Uterus (tissue), 4 donors: ENCODE measurements around the gene PITPNB. TPM values are rescaled to one million over a fixed set of nuclear protein-coding genes. Genes with fewer than 3 reads are reported as not detected.

Source experiments
- DNase-seq, 2 donors: peaks; one replicate each; pipeline ENCODE4 v3.0.0-alpha.2; 2019 to 2020
- H3K27ac ChIP-seq, 2 donors: fragments of 200-600 bp; sonication (generic); 1 replicate in 1 of 2; 2 replicates in 1 of 2; pipeline ENCODE4 v1.5.1; 2016 to 2018
- H3K27me3 ChIP-seq, 2 donors: fragments of 200-600 bp; sonication (generic); one replicate each; pipeline ENCODE4 v1.5.1; 2018 to 2019; ENCODE audit warnings: control low read depth in 1 of 2
- H3K36me3 ChIP-seq, 2 donors: fragments of 200-600 bp; sonication (generic); one replicate each; pipeline ENCODE4 v1.5.1; 2019; ENCODE audit warnings: control low read depth in 1 of 2
- H3K4me1 ChIP-seq, 2 donors: fragments of 200-600 bp; sonication (generic); one replicate each; pipeline ENCODE4 v1.5.1; 2018 to 2019; ENCODE audit warnings: control low read depth in 1 of 2
- H3K4me3 ChIP-seq, 2 donors: fragments of 200-600 bp; sonication (generic); 1 replicate in 1 of 2; 2 replicates in 1 of 2; pipeline ENCODE4 v1.5.1; 2018 to 2019; ENCODE audit warnings: mild to moderate bottlenecking in 1 of 2
- H3K9me3 ChIP-seq, 2 donors: fragments of 200-600 bp; sonication (generic); one replicate each; pipeline ENCODE4 v1.5.1; 2019; ENCODE audit warnings: control low read depth in 1 of 2
- POLR2A ChIP-seq, 2 donors: fragments of 450-650 bp; IDR thresholded peaks; one replicate each; pipeline ENCODE4 v1.6.1; 2016; ENCODE audit warnings: antibody characterized with exemption in 2 of 2, mild to moderate bottlenecking in 1 of 2, moderate library complexity in 1 of 2
- intact Hi-C: fragments of 100-400 bp; cut with DNase I; formaldehyde crosslinking; loops from one replicate; pipeline ENCODE4 v1.15.1; 2023; ENCODE audit warnings: low total_unique reads
- total RNA-seq, 4 donors: library from RNA; depleted of rRNA in 3 of 4; stranded (reverse); fragments of >200 nt in 3 of 4; gene quantifications; one replicate each; pipeline versions ENCODE4 v1.1.0 to v1.2.4, GENCODE V29; 2014 to 2023
- TF ChIP-seq, protein P1 (sequence below), 4 experiments: fragments of 200-600 bp in 2 of 4; fragments of 450-650 bp in 2 of 4; sonication (generic) in 2 of 4; IDR thresholded peaks; one replicate each; pipeline ENCODE4 v1.5.1; 2016 to 2019; ENCODE audit warnings: antibody characterized with exemption in 4 of 4, mild to moderate bottlenecking in 2 of 4, moderate library complexity in 1 of 4
- donor health status: DM: yes; HTN: yes; CAD: no.

Gene PITPNB
- total RNA-seq, 4 donors from 2014 or later = 47.9 to 99.2 (median 62.5) TPM

DNA sequence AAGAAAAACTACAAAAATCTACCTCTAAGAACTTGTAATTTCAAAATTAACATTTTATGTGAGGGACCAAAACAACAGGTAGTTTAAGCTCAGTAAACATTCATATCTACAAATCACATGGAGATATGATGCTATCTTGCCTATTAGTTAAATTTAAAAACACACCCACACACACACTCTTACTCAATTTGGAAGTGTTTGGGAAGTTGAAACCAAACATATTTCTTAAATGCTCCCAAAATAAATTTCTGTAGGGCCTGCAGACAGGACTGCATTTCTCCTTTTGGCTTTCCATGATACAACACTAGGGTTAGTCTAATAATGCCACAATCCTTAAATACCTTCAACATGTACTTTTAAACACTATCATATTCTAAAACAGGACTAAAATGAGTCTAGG lies 7.0 kb downstream of the PITPNB start:
- H3K36me3 ChIP-seq = no peaks in the 10 kb centered on the region
- H3K4me1 ChIP-seq = peaks cover 0 to 4% of the 10 kb centered on the region in 2 donors
- no peak for DNase-seq
- no peaks in the 10 kb centered on the region for H3K9me3 ChIP-seq
- intact Hi-C loops = no loop called here
- no peak overlapping the region for H3K4me3 ChIP-seq
- no peaks in the 10 kb centered on the region for H3K27me3 ChIP-seq
- no peak overlapping the region for H3K27ac ChIP-seq
- TF ChIP-seq, protein P1, sequence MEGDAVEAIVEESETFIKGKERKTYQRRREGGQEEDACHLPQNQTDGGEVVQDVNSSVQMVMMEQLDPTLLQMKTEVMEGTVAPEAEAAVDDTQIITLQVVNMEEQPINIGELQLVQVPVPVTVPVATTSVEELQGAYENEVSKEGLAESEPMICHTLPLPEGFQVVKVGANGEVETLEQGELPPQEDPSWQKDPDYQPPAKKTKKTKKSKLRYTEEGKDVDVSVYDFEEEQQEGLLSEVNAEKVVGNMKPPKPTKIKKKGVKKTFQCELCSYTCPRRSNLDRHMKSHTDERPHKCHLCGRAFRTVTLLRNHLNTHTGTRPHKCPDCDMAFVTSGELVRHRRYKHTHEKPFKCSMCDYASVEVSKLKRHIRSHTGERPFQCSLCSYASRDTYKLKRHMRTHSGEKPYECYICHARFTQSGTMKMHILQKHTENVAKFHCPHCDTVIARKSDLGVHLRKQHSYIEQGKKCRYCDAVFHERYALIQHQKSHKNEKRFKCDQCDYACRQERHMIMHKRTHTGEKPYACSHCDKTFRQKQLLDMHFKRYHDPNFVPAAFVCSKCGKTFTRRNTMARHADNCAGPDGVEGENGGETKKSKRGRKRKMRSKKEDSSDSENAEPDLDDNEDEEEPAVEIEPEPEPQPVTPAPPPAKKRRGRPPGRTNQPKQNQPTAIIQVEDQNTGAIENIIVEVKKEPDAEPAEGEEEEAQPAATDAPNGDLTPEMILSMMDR (IDR thresholded peaks at IDR 0.05) = no peak
- TF ChIP-seq POLR2A (IDR thresholded peaks at IDR 0.05) = no peak

- no peak overlapping the region for H3K4me3 ChIP-seq
- TF ChIP-seq, protein P1 (IDR thresholded peaks at IDR 0.05) = no peak
- no peak for TF ChIP-seq POLR2A (IDR thresholded peaks at IDR 0.05)
- no peaks in the 10 kb centered on the region for H3K9me3 ChIP-seq
- no peak for DNase-seq
- H3K36me3 ChIP-seq = no peaks in the 10 kb centered on the region
- intact Hi-C loops = no loop called here
- H3K27me3 ChIP-seq = no peaks in the 10 kb centered on the region
- H3K27ac ChIP-seq = no peak overlapping the region
- peaks cover 0 to 4% of the 10 kb centered on the region in 2 donors for H3K4me1 ChIP-seq
Observed at GRCh38 chr22:27911330-27911729, 7.7 kb downstream of the PITPNB start.

DNA sequence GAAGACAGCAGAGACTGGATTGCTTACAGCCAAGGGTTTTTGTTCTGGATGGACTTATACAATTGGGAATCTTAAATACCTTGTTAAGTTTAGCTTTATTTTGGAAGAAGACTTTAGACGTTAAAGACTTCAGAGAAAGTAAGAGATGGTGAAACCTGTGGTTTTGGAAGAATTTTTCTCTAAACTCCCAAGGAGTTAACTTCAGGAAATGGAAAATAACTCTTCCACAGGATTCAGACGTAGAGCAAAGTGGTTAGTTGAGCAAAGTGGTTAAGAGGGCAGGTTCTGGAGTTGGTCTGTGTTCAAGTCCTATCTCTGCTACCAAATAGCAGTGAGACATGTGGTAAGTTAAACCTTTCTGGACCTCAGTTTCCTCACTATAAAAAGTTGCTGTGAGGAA lies 12.8 kb downstream of the PITPNB start:
- Histone ChIP-seq H3K27ac (no peak overlapping the region), H3K4me3 (no peak overlapping the region), H3K36me3 (no peaks in the 10 kb centered on the region), H3K4me1 (no peaks in the 10 kb centered on the region), H3K9me3 (no peaks in the 10 kb centered on the region), H3K27me3 (no peaks in the 10 kb centered on the region)
- intact Hi-C loops = no loop called here
- no peak for DNase-seq
- no peak for TF ChIP-seq POLR2A (IDR thresholded peaks at IDR 0.05)
- TF ChIP-seq, protein P1 (IDR thresholded peaks at IDR 0.05) = no peak

DNA sequence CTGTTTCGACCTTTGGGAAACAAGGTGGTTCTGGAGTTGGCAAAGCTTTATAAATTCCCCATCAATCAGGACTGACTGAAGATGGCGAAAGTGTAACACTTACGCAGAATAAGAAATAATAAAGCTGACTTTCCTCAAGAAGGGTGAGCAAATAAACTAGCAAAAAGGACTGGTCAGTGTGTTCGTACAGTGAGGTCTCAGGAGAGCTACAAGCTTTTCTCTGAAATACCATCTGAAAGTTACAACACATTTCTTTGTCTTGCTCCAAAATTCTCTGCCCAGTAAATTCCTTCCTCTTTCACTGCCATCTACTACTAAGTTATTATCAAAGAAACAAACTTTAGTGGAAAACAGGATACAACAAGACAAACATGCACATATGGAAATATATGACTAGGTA lies 13.4 kb downstream of the PITPNB start:
- Histone ChIP-seq H3K4me3 (no peak overlapping the region), H3K27ac (no peak overlapping the region), H3K4me1 (no peaks in the 10 kb centered on the region), H3K27me3 (no peaks in the 10 kb centered on the region), H3K9me3 (no peaks in the 10 kb centered on the region), H3K36me3 (no peaks in the 10 kb centered on the region)
- no peak for DNase-seq
- TF ChIP-seq, protein P1 (IDR thresholded peaks at IDR 0.05) = no peak
- no peak for TF ChIP-seq POLR2A (IDR thresholded peaks at IDR 0.05)
- intact Hi-C loops = no loop called here

GRCh38 chr22:27903805-27904473 lies 15.1 kb downstream of the PITPNB start:
- no peak for DNase-seq
- Histone ChIP-seq H3K4me1 (no peaks in the 10 kb centered on the region), H3K27ac (no peak overlapping the region), H3K4me3 (no peak overlapping the region), H3K36me3 (no peaks in the 10 kb centered on the region), H3K27me3 (no peaks in the 10 kb centered on the region), H3K9me3 (no peaks in the 10 kb centered on the region)
- intact Hi-C loops = no loop called here
- TF ChIP-seq POLR2A (IDR thresholded peaks at IDR 0.05) = no peak
- TF ChIP-seq, protein P1 (IDR thresholded peaks at IDR 0.05) = no peak
